Measurements from ENCODE around the gene ESM1.

- TF ChIP-seq CTCF (IDR thresholded peaks at IDR 0.05) (no peak), POLR2AphosphoS5 (IDR thresholded peaks at IDR 0.05; ENCODE audit: insufficient read depth in 1 of 2, low read depth in 1 of 2) (no peak), POLR2A (IDR thresholded peaks at IDR 0.05) (no peak)
These were observed 43.2 kb downstream of the ESM1 start for GRCh38 chr5:54942064-54942778.
